Thyroid gland (tissue), 4 donors: ENCODE data around the gene PLXNB3.

ENCODE experiments used
- POLR2A ChIP-seq, 2 donors: fragments of 450-650 bp; IDR thresholded peaks; one replicate each; pipeline ENCODE4 v1.6.1; 2017; ENCODE audit warnings: antibody characterized with exemption in 2 of 2, mild to moderate bottlenecking in 2 of 2, moderate library complexity in 1 of 2
- TF ChIP-seq, protein P1 (sequence below), 6 experiments: fragments of 200-600 bp in 3 of 6; fragments of 450-650 bp in 3 of 6; sonication (generic) in 3 of 6; IDR thresholded peaks; one replicate each; pipeline ENCODE4 v1.5.1; 2016 to 2019; ENCODE audit warnings: antibody characterized with exemption in 6 of 6, mild to moderate bottlenecking in 2 of 6, inconsistent platforms in 1 of 6, moderate library complexity in 1 of 6

DNA sequence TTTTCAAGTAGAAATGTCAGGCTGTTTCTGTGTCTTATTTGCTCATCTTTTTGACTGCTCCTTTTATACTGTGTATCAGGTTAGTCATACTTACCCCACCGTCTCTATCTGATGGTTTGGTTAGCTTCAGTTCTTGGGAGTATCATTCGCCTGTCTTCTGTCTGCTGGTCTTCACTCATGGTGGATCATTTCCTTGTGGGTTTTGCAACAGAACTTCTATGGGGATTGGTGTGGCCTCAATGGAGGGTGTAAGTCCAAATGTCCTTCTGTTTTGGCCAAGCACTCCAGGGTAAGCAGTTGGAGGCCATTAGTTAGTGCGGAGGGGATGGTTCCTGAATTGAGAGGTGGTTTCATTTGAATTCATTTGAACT, 32.2 kb upstream of the PLXNB3 start:
- TF ChIP-seq, protein P1, sequence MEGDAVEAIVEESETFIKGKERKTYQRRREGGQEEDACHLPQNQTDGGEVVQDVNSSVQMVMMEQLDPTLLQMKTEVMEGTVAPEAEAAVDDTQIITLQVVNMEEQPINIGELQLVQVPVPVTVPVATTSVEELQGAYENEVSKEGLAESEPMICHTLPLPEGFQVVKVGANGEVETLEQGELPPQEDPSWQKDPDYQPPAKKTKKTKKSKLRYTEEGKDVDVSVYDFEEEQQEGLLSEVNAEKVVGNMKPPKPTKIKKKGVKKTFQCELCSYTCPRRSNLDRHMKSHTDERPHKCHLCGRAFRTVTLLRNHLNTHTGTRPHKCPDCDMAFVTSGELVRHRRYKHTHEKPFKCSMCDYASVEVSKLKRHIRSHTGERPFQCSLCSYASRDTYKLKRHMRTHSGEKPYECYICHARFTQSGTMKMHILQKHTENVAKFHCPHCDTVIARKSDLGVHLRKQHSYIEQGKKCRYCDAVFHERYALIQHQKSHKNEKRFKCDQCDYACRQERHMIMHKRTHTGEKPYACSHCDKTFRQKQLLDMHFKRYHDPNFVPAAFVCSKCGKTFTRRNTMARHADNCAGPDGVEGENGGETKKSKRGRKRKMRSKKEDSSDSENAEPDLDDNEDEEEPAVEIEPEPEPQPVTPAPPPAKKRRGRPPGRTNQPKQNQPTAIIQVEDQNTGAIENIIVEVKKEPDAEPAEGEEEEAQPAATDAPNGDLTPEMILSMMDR (IDR thresholded peaks at IDR 0.05) = no peak
- no peak for TF ChIP-seq POLR2A (IDR thresholded peaks at IDR 0.05)
